Ishikawa (cell line): ENCODE data around the gene IL36B.

ENCODE experiments used
- CEBPB ChIP-seq: IDR thresholded peaks from 2 replicates; pipeline ENCODE4 v1.6.1; 2012
- CREB1 ChIP-seq: IDR thresholded peaks from 2 replicates; pipeline ENCODE4 v1.6.1; 2012; ENCODE audit warnings: low read depth
- EGR1 ChIP-seq: IDR thresholded peaks from 2 replicates; pipeline ENCODE4 v1.6.1; 2012
- EP300 ChIP-seq: IDR thresholded peaks from 2 replicates; pipeline ENCODE4 v1.6.1; 2012; ENCODE audit warnings: borderline replicate concordance
- FOXM1 ChIP-seq: IDR thresholded peaks from 2 replicates; pipeline ENCODE4 v1.6.1; 2012; ENCODE audit warnings: low read depth, borderline replicate concordance
- NFIC ChIP-seq: IDR thresholded peaks from 2 replicates; pipeline ENCODE4 v1.6.1; 2012
- RAD21 ChIP-seq: IDR thresholded peaks from 2 replicates; pipeline ENCODE4 v1.6.1; 2012; ENCODE audit warnings: low read depth
- TAF1 ChIP-seq: IDR thresholded peaks from 2 replicates; pipeline ENCODE4 v1.6.1; 2012; ENCODE audit warnings: low read depth, mild to moderate bottlenecking
- TCF12 ChIP-seq: IDR thresholded peaks from 2 replicates; pipeline ENCODE4 v1.6.1; 2012; ENCODE audit warnings: low read depth
- TEAD4 ChIP-seq: IDR thresholded peaks from 2 replicates; pipeline ENCODE4 v1.6.1; 2012
- YY1 ChIP-seq: IDR thresholded peaks from 2 replicates; pipeline ENCODE4 v1.6.1; 2012; ENCODE audit warnings: low read depth
- TF ChIP-seq, protein P1 (sequence below): IDR thresholded peaks from 2 replicates; pipeline ENCODE4 v1.6.1; 2012
- TF ChIP-seq, protein P2 (sequence below): IDR thresholded peaks from 2 replicates; pipeline ENCODE4 v1.6.1; 2012; ENCODE audit warnings: low read depth, mild to moderate bottlenecking

GRCh38 chr2:112985090-112985489, 67.6 kb downstream of the IL36B start:
- TF ChIP-seq TAF1 (no peak), YY1 (no peak), RAD21 (no peak), TEAD4 (no peak), CREB1 (no peak), TCF12 (no peak), NFIC (no peak), CEBPB (no peak), EP300 (no peak), EGR1 (no peak), FOXM1 (no peak)
- TF ChIP-seq, protein P1, sequence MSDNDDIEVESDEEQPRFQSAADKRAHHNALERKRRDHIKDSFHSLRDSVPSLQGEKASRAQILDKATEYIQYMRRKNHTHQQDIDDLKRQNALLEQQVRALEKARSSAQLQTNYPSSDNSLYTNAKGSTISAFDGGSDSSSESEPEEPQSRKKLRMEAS, result no peak
- TF ChIP-seq, protein P2, sequence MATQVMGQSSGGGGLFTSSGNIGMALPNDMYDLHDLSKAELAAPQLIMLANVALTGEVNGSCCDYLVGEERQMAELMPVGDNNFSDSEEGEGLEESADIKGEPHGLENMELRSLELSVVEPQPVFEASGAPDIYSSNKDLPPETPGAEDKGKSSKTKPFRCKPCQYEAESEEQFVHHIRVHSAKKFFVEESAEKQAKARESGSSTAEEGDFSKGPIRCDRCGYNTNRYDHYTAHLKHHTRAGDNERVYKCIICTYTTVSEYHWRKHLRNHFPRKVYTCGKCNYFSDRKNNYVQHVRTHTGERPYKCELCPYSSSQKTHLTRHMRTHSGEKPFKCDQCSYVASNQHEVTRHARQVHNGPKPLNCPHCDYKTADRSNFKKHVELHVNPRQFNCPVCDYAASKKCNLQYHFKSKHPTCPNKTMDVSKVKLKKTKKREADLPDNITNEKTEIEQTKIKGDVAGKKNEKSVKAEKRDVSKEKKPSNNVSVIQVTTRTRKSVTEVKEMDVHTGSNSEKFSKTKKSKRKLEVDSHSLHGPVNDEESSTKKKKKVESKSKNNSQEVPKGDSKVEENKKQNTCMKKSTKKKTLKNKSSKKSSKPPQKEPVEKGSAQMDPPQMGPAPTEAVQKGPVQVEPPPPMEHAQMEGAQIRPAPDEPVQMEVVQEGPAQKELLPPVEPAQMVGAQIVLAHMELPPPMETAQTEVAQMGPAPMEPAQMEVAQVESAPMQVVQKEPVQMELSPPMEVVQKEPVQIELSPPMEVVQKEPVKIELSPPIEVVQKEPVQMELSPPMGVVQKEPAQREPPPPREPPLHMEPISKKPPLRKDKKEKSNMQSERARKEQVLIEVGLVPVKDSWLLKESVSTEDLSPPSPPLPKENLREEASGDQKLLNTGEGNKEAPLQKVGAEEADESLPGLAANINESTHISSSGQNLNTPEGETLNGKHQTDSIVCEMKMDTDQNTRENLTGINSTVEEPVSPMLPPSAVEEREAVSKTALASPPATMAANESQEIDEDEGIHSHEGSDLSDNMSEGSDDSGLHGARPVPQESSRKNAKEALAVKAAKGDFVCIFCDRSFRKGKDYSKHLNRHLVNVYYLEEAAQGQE, result no peak
